ENCODE results near the gene RAC2. TPM values are rescaled to one million over a fixed set of nuclear protein-coding genes. Genes with fewer than 3 reads are reported as not detected.

RAC2 gene
- total and polyA plus RNA-seq, 3 donors from 2014 or later = 1.2 to 15.5 (median 10.7) TPM

DNA sequence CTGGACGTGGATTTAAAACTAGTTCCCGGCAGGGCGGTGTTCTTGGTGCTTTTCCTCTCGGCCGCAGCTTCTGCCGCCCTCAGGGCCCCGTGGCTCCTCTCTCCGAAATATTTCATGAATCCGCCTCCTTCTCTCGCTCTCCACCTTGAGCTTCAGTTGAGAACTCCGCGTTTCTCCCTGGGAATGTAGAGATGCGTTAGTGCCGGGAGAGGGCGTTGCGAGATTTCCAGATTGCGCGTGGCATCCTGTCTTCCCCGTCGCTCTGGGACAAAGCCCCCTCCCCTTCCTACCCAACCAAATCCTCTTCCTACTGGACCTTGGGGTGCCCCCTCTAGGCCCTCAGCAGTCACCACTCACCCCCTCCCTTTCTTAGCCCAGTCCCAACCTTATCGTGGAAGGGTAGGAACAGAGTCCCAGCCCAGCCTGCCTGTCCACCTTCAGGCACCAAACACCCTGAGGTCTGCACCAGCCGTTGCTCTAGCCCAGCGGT lies 15.5 kb upstream of the RAC2 start:
- H3K4me1 ChIP-seq = no peaks in the 10 kb centered on the region
- H3K27ac ChIP-seq = no peak overlapping the region
- H3K4me3 ChIP-seq = no peak overlapping the region
- H3K27me3 ChIP-seq = no peaks in the 10 kb centered on the region
- TF ChIP-seq, protein P1, sequence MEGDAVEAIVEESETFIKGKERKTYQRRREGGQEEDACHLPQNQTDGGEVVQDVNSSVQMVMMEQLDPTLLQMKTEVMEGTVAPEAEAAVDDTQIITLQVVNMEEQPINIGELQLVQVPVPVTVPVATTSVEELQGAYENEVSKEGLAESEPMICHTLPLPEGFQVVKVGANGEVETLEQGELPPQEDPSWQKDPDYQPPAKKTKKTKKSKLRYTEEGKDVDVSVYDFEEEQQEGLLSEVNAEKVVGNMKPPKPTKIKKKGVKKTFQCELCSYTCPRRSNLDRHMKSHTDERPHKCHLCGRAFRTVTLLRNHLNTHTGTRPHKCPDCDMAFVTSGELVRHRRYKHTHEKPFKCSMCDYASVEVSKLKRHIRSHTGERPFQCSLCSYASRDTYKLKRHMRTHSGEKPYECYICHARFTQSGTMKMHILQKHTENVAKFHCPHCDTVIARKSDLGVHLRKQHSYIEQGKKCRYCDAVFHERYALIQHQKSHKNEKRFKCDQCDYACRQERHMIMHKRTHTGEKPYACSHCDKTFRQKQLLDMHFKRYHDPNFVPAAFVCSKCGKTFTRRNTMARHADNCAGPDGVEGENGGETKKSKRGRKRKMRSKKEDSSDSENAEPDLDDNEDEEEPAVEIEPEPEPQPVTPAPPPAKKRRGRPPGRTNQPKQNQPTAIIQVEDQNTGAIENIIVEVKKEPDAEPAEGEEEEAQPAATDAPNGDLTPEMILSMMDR (IDR thresholded peaks at IDR 0.05) = peak in 2 of 3 experiments; percentile 33 to 47
- TF ChIP-seq POLR2A (IDR thresholded peaks at IDR 0.05) = no peak
- no peaks in the 10 kb centered on the region for H3K36me3 ChIP-seq (ENCODE audit: low read depth, missing control alignments)
- DNase-seq = peak; percentile 57
- WGBS, 2 donors = 4 to 7% methylated on average over 23 of the region's 23 CpGs
- no peaks in the 10 kb centered on the region for H3K9me3 ChIP-seq
- intact Hi-C loops (cut with DNase I; ENCODE audit: low total_unique reads) = no loop called here

DNA sequence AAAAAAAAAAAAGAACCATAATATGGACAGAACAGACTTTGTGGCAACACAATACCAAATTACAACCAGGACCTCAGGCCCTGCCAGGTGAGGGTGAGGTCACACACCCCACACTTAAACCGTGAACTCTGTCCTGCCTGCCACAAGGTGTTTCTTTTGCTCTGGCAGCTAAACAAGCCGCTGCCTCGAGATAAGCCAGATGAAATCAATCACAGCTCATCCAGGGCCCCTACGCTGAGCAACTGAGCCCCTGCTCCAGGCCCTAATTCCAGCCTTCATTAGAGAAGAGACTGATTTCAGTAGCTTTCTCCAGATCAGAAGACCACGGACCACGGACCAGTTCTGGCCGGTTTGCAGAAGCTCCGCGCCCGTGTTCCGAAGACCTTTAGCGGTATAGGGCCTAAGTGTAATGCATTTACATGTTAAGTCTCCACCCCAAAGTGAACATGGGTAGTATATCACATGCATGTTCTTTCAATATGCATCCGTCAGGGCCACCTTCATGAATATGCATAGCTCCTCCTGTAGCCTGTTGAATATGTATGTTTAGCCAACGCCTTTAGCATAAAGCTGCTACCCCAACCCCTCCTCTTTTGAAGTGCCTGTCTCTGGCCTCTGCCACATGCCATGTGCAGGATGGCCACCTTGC lies 14.8 kb upstream of the RAC2 start:
- TF ChIP-seq POLR2A (IDR thresholded peaks at IDR 0.05) = no peak
- TF ChIP-seq, protein P1 (IDR thresholded peaks at IDR 0.05) = no peak
- DNase-seq = no peak
- H3K4me1 ChIP-seq = no peaks in the 10 kb centered on the region
- intact Hi-C loops (cut with DNase I; ENCODE audit: low total_unique reads) = no loop called here
- no peaks in the 10 kb centered on the region for H3K36me3 ChIP-seq (ENCODE audit: low read depth, missing control alignments)
- H3K27ac ChIP-seq = no peak overlapping the region
- WGBS, 2 donors = 50 to 60% methylated on average over 14 of the region's 14 CpGs
- H3K27me3 ChIP-seq = no peaks in the 10 kb centered on the region
- no peak overlapping the region for H3K4me3 ChIP-seq
- H3K9me3 ChIP-seq = no peaks in the 10 kb centered on the region

DNA sequence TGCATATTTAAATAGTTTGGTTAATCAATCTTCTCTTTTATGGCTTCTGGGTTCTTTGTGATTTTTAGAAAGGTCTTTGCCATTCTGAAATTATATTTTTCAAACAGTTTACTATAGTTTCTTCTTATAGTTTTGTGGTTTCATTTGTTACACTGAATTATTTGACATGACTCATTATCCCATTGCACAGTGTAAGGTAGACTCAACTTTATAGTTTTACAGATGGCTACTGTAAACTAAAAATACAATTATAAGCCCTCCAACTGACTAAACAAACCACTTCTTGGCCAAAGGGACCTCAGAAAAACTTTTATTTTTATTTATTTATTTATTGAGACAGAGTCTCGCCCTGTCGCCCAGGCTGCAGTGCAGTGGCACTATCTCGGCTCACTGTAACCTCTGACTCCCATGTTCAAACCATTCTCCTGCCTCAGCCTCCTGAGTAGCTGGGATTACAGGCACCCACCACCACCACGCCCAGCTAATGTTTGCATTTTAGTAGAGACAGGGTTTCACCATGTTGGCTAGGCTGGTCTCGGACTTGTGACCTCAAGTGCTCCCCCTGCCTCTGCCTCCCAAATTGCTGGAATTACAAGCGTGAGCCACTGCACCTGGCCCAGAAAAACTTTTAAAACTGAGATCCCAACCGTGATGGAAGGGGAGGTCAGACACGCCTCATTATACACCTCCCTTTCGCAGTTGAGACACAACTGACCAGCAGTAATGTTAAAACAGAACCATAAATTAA lies 14.1 kb upstream of the RAC2 start:
- WGBS, 2 donors = 80 to 93% methylated on average over 9 of the region's 9 CpGs
- DNase-seq = no peak
- no peaks in the 10 kb centered on the region for H3K27me3 ChIP-seq

DNA sequence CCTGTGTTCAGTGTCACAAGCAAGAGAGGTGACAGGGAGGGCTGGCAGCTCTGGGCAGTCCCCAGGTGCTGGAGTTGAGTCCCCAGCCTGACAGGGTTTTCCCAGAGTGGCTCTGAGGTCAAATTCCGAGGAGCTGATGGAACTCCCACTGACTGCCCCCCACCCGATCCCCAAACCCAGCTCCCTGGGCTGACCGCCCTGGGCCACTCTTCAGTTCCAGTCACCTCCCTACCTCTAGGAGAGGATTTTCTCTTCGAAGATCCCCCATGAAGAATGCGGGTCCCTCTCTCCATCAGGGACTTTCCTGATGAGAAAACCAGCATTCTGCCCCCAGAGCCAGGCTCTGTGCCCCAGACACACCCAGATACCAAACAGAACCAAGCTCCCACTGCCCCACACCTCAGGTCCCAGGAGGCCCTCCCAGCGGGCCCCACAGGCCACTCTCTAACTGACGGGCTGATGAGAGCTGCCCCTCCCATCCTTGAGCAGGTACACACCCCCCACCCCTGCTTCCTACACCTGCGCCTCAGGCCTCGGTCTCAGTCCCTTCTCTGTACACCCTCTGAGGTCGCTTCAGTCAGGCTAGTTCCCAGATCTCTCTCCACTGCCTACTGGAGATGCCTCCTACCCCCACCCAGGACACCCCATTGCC lies 12.1 kb upstream of the RAC2 start:
- no peak for TF ChIP-seq POLR2A (IDR thresholded peaks at IDR 0.05)
- TF ChIP-seq, protein P1 (IDR thresholded peaks at IDR 0.05) = no peak
- H3K27me3 ChIP-seq = no peaks in the 10 kb centered on the region
- no peak for DNase-seq

More for the DNA sequence above, 14.1 kb upstream of the RAC2 start:
- H3K36me3 ChIP-seq (ENCODE audit: low read depth, missing control alignments) = no peaks in the 10 kb centered on the region
- TF ChIP-seq POLR2A (IDR thresholded peaks at IDR 0.05) = no peak
- TF ChIP-seq, protein P1 (IDR thresholded peaks at IDR 0.05) = no peak
- no peaks in the 10 kb centered on the region for H3K9me3 ChIP-seq
- H3K4me3 ChIP-seq = no peak overlapping the region
- H3K27ac ChIP-seq = no peak overlapping the region
- no peaks in the 10 kb centered on the region for H3K4me1 ChIP-seq
- intact Hi-C loops (cut with DNase I; ENCODE audit: low total_unique reads) = no loop called here

More for the DNA sequence above, 12.1 kb upstream of the RAC2 start:
- Histone ChIP-seq H3K4me1 (no peaks in the 10 kb centered on the region), H3K4me3 (no peak overlapping the region), H3K9me3 (no peaks in the 10 kb centered on the region), H3K36me3 (ENCODE audit: low read depth, missing control alignments) (no peaks in the 10 kb centered on the region), H3K27ac (no peak overlapping the region)
- WGBS, 2 donors = 82 to 83% methylated on average over 10 of the region's 10 CpGs
- intact Hi-C loops (cut with DNase I; ENCODE audit: low total_unique reads) = no loop called here
